GM12873 (cell line): ENCODE measurements around the gene SLC2A13.

Experiments used
- TF ChIP-seq, protein P1 (sequence below): IDR thresholded peaks from 2 replicates; pipeline ENCODE4 v1.5.1; 2012; ENCODE audit warnings: low read depth, mild to moderate bottlenecking, moderate library complexity, low read length, control low read depth; ENCODE audit not compliant: insufficient read depth; ENCODE audit errors: missing control alignments

Gene SLC2A13

DNA sequence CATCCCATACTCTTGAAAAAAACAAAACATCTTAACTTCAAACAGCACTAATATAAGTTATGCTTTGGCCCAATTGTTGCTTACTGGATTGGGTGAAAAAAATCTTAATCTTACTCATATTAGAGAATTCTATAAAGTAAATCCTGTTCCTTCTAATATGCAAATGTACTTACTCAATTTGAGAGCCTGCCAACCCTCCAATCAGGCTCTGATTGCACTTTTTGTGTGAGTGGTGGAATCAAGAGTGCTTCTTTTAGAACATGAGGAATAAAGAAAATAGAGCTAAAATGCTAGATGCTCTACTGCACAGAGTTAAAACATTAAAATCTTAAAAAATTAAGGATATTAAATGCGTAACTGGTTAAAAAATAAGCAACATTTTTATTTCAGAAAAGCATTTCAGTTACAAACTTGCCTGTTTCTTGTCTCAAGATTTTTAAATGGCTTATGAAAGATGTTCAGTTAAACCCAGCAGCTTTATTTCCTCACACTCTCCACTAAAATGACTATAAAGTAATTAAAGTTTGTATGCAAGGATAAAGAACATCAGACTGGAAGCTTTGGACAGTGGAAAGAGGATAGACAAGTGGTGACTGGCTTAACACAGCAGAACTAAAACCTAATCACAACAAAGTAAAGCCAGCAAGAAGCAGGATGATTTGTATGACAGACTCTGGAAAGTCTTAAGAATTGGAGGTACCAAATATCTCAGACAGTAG lies 177.5 kb downstream of the SLC2A13 start:
- TF ChIP-seq, protein P1, sequence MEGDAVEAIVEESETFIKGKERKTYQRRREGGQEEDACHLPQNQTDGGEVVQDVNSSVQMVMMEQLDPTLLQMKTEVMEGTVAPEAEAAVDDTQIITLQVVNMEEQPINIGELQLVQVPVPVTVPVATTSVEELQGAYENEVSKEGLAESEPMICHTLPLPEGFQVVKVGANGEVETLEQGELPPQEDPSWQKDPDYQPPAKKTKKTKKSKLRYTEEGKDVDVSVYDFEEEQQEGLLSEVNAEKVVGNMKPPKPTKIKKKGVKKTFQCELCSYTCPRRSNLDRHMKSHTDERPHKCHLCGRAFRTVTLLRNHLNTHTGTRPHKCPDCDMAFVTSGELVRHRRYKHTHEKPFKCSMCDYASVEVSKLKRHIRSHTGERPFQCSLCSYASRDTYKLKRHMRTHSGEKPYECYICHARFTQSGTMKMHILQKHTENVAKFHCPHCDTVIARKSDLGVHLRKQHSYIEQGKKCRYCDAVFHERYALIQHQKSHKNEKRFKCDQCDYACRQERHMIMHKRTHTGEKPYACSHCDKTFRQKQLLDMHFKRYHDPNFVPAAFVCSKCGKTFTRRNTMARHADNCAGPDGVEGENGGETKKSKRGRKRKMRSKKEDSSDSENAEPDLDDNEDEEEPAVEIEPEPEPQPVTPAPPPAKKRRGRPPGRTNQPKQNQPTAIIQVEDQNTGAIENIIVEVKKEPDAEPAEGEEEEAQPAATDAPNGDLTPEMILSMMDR, result no peak

- TF ChIP-seq, protein P1, result no peak
Measured at GRCh38 chr12:39923364-39923763, 182.5 kb downstream of the SLC2A13 start.

DNA sequence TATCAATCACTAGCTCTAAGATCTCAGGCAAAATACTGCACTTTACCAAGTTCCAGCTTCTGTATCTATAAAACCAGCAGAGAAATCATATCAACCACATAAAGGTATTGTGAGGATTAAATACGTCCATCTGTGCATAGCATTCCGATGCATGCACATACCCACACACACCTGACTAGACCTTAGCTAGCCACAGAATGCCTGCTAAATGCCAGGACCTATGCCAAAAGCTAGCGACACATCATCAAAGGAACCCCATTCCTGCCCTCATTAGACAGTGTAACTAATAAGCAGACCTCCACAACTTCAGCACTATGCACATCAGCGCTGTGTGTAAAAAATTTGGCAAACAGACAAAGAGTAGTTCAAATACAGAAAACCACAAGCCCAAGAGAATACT lies 185.2 kb downstream of the SLC2A13 start:
- TF ChIP-seq, protein P1, result no peak

- TF ChIP-seq, protein P1, result no peak
Measured at GRCh38 chr12:39920222-39920621, 185.7 kb downstream of the SLC2A13 start.

- TF ChIP-seq, protein P1, result no peak
Measured at GRCh38 chr12:39919790-39920189, 186.1 kb downstream of the SLC2A13 start.

DNA sequence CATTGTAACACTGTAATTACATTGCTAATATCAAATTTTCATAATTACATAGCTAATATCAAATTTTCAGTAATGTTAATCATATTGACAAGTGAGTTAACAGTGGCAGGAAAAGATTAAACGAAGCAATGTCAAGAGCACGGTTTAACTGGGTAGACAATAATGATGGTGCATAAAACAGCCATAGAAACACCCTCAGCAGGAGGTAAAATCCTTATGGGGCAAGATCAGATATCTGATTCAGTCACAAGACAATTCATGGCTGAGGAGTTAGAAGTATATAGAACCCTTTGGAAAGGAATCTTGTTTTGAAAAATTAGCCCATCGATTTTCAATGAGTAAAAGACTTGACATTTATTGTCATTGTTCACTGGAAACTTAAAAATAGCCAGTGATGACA lies 190.6 kb downstream of the SLC2A13 start:
- TF ChIP-seq, protein P1, result no peak

DNA sequence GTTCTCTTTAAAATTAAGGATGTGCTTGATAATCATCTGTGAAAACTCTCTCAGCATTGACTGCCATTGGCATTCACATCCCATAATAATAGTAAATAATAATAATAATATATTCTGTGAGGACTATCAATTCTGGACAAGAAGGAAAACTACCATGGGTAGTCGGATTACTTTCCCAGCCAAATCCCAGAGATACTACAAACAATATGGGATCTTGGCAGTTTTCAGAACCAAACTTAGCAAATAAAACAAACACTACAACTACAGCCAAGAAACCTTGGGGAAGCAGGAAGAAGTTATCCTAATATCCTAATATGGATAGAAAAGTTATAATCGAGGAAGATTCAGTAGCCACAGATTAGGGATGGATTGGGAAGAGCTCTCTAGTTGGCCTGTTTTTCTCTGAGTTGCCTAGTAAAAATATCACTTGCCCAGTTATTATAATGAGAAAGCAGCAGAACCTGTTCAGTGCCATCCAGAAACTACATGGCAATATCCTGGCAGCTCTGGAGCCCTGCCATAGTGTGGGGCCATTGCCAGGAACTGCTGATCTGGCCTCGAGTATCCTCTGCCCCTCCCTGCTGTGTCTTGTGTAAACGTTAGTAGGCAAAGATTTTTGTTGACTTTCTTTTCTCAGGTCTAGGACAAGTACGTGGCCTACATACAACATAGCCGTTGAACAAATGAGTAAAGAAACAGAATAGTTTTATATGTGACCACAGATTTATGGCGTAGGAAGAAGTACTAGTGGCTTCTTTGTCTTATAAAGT lies 193.5 kb downstream of the SLC2A13 start:
- TF ChIP-seq, protein P1, result no peak
